ENCODE data around the gene LETM1. TPM values are rescaled to one million over a fixed set of nuclear protein-coding genes. Genes with fewer than 3 reads are reported as not detected.

LETM1 gene
- polyA plus RNA-seq, 3 donors, result 22.4 to 31.0 (median 29.9) TPM

DNA sequence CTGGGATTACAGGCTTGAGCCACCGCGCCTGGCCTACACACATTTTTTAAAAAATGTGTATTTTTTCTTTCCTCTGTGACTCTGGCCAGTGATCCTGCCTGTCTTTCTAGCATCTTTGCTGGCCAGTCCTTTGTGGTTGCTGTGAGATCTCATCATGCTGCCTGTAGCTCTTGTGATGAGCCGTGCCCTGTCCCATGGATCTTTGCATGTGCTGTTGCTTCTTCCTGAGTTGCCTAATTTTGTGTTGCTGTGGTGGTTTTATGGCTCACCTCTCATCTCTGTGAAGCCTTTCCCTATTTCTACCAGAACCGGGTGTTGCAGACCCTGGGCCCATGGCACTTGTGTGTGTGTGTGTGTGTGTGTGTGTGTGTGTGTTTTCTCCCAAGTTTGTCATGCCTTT, 23.5 kb upstream of the LETM1 start:
- no peak for DNase-seq

DNA sequence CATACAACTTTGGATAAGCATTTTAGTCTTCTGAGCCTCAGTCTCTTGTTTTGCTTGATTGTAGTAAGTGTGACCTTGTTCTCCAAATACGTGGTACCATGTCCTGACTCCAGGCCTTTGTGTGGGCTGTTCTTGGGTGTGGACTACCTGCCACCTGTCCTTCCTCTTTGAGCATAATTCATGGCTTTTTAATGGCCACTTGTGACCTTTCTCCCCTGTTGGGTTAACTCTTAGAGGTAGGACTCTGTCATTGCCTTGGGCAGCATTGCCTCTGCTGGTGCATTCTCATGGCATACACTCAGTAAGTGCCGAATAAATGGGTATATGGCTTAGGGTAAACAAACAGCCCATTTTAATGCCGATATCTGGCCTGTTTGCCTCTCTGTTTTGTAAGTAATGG, 18.2 kb upstream of the LETM1 start:
- no peak for DNase-seq

DNA sequence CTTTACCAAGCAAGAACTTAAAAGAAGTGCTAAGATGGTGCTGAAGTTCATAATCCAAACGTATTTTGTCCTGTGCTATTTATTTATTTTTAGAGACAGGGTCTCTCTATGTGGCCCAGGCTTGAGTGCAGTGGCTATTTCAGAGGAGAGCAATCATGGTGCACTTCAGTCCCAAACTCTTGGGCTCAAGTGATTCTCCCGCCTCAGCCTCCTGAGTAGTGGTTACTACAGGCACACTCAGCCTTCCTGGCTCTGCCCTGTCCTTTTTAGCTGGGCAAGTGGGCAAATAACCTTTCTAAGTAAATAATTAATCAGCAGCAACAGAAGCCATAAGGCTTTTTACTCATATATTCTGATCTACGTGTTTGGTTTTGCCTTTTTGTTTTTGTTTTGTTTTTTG, 17.8 kb upstream of the LETM1 start:
- DNase-seq, result no peak

DNA sequence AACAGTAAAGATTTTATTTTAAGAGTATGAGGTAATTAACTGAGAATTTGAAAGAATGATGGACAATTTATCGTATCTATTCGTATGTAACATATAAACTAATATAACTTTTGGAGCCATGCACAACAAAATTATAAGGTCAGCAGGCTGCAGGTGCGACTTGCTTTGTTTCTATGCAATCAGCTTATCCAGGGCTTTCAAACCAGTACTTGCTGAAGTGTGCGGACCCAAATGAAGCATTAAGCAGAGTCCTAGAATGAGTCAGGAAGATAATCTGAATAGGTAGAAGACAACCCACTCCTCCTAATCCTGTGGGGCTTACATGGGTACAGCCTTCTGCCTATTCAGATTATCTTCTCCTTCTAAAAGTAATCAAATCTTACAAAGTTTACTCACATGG, 17.3 kb upstream of the LETM1 start:
- DNase-seq, result no peak

DNA sequence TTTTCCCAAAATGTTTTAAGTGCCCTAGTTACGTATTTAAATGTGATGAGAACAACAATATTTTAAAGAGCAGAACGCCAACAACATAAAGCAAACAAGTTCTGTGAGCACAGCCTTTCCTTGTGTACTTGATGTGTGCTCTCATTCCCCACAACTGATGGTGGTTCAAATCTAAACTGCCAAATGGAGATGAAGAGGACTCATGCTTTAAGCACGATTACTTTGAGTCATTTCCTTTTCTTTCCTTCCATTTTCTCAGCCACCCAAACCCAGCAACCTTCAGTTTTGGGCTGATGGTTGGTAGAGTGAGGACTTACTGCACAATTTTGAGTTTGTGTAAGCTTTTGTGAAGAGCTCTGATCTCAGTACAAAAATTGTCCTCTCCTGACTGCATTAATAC, 16.9 kb upstream of the LETM1 start:
- DNase-seq, result no peak

DNA sequence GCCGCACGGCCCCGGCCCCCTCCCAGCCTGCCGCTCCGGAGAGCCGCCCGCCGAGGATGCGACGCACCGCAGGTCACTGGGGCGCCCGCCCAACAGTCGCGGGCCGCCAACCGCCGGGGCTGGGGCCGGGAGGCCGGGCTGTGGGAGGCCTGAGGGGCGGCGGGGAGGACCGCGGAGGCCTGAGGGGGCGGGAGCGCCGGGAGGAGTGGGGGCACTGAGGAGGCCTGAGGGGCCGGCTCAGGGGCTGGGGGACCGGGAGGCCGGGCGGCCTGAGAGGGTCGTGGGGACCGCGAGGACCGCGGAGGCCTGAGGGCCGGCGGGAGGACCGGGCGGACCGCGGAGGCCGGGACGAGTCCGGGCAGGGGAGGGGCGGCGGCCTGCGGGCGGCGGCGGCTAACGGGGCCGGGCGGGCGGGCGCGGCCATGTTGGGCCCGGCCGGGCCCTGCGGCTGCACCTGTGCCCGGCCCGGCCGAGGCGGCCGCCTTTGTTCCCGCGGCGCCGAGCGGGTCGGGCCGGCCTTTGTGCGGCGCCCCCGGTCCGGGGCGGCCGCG, 15.6 kb upstream of the LETM1 start:
- no peak for DNase-seq

DNA sequence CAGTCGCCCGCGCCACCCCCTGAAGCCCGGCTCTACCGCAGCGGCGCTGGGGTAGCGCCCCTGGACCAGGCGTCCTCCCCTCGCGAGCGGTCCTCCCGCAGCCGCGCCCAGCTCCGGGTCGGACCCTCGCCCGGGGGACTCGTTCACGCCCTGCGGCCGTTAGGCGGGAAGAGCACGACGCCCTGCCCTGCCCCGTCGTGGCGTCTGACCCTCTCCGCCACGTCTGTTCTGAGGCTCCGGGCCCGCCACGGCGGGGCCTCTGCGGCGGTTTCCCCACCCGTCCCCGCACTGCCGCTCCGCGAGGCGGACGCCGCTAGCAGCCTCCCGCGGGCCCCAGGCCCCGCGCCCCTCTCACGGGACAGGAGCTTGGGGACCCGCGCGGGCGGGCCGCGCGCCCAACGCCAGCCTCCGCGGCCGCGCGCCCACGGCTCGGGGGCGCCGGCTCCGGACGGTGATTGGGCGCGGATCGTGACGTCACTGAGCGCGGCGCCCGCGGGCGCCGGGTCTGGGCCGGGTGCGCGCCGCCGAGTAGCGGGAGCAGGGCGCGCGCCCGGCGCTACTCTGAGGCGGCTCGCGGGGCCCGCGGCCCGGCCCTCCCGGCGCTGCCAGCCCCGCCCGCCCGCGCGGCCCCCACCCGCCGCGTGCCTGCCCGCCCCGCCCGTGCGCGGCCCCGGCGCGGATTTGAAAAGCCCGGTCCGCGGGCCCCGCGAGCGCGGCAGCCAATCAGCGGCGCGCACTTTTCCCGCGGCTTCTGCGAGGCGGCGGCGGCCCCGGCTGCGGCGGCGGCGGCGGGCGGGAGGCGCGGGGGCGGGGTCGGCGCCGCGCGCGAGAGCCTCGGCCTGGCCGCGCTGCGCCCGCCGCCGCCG, 14.9 kb upstream of the LETM1 start, which contains the start of gene NSD2:
Gene NSD2 (plus strand): TSS at position 816 of the 866 bp plus-strand sequence. CDS start 29,262 bp downstream, outside the sequence.
- peak; percentile 89 for DNase-seq

DNA sequence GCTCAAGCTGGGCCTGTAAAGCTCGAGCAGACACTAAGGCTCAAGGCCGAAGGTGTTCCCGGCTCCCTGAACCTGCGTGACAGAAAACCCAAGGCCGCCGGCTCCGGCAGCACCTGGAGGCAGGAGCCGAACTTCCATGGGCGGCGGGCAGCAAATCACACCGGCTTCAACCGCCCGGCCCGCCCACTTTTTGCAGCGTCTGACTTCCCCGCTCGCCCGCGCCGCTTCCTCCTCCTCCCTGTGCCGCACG, 14.3 kb upstream of the LETM1 start:
- peak; percentile 86 for DNase-seq

DNA sequence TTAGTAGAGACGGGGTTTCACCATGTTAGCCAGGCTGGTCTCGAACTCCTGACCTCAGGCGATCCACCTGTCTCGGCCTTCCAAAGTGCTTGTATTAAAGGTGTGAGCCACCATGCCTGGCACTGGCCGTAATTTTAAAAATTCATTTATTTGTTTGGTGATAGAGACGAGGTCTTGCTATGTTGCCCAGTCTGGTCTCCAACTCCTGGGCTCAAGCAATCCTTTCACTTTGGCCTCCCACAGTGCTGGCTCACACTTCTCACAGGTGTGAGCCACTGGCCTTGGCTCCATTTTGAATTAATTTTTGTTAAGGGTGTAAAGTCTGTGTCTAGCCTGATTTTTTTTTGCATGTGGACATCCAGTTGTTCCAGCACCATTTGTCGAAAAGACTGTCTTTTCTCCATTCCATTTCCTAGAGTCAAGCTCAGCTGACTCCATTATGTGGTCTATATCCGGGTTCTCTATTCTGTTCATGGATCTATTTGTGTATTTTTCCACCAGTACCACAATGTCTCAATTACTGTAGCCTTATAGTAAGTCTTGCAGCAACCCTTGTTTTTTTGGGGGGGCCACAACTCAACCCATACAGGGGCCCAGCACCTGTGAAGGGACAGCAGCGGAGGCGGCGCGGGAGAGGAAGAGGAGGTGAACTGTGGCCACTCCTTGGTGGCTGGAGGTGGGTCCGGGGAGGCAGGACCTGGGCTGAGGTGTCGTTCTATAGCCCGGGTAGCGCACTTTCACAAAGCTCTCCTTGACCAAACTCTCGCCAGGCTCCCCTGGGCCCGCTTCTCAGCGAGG, 13.8 kb upstream of the LETM1 start:
- DNase-seq, result no peak

DNA sequence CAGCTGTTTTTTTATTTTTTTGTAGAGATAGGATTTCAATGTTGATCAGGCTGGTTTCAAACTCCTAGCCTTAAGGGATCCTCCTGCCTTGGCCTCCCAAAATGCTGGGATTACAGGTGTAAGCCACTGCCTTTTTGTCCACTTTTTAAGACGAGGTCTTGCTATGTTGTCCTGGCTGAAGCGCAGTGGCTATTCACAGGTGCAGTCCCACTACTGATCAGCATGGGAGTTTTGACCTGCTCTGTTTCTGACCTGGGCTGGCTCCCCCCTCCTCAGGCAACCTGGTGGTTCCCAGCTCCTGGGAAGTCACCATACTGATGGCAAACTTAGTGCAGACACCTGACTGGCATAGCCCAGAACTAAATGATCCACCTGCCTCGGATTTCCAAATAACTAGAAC, 13.0 kb upstream of the LETM1 start:
- DNase-seq, result no peak

DNA sequence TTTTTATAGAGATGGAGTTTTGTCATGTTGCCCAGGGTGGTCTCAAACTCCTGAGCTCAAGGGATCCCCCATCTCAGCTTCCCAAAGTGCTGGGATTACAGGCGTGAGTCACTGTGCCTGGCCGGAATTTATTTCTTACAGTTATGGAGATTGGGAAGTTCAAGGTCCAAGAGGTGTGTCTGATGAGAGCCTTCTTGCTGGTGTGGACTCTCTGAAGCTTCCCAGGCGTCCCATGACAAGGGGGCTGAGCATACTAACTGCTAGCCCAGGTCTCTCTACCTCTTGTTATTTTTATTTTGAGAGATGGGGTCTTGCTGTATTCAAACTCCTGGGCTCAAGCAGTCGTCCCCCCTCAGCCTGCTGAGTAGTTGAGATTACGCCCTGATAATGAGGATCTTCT, 12.3 kb upstream of the LETM1 start:
- DNase-seq, result no peak

DNA sequence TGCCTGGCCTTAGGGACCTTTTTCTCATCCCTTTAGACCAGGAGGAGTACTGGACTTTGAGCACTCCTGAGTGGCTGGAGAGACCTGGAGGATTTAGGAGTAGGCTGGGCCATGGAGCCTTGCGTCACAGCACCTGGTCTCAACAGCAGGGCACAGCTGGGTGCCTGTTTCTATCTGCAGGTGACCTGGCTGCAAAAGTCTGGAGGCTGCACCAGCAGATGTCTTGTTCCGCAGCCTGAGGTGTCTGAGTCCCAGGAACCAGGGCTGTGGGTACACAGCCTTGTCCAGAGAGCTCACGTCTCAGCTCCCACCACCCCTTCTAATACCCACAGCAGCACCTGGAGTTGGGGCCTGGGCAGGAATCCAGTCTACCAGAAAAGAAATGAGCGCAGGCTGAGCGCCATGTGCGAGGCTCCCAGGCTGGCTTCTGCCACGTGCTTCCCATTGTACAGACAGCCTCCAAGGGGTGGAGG, 10.3 kb upstream of the LETM1 start:
- DNase-seq, result no peak

DNA sequence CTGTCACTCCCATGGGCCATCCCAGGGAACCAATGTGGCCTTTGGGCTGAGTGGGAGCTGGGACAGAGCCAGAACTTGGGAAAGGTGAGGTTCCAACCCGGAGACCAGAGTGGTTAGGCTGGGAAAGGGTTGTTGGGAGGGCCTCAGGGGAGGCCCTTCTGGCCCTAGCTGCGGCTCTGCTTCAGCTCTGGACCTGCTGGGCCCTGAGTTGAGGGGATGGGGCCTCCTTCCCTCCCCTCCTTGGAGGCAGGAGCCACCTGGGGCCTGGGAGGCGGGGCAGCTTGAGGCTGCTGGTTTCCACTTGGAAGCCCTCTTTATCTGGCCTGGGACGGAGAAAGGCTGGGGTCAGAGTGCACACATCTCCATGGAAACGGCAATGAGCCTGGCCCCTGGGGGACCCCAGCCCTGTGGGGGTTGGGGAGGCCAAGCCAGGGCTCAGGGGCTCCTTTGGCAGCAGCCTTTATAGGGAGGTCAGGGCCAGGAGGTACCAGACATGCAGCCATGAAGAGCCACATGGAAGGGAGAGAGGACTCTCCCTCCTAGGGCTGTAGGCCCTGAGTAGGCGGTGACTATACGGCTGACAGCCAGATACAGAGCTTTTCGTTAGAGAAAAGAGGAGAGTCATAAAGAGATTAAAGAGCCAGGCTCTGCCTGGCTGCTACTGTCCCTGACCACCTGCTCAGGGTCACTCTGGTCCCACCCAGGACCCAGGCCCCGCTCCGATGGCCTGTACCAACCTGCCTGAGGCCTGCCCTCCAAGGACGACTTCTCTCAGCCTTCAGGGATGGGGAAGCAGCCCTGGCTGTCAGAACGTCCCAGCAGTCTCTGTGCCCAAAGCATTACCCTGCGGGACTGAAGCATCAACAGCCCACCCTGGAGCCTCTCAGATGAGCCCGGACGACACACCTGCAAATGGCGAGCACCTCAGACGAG, 8.4 kb upstream of the LETM1 start:
- no peak for DNase-seq

DNA sequence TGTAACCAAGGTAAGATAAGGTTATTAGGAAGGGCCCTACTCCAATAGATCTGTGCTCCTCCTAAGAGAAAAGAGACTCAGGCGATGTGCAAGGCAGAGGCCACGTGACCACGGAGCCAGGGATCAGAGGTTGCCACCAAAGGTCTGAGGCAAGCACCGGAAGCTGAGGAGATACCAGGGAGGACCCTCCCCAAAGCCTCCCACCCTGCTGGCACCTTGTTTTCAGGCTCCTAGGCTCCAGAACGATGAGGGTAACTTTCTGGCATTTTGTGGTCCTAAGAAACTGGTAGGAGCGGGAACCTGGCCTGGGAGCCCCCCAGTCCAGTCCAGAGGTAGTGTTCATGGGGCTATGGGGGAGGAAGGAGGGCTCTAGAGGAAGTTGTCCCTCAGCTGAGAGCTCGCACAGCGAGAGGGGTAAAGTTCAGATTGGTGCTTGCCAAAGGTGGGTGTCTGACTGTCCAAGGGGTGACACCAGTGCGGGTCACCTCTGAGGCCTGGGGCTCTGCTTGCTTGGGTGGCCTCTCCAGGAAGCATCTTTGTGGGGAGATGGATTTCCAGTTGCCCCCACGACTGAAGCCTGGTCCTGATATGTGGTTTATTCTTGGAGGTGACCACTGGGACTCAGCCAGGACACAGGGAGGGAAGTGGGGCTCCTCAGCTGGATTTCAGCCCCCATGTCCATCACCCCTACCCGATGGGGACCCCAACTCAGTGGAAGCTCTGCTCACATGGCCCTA, 7.5 kb upstream of the LETM1 start:
- DNase-seq, result no peak

DNA sequence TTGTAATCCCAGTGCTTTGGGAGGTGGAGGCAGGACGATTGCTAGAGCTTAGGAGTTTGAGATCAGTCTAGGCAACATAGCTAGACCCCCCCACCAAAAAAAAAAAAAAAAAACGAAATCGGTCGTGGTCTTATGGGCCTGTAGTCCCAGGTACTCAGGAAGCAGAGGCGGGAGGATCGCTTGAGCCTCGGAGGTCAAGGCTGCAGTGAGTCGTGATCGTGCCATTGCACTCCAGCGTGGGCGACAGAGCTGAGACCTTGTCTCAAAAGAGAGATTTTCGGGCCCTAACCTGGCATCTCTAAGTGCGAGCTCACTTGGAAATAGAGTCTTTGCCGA, 7.0 kb upstream of the LETM1 start:
- no peak for DNase-seq

DNA sequence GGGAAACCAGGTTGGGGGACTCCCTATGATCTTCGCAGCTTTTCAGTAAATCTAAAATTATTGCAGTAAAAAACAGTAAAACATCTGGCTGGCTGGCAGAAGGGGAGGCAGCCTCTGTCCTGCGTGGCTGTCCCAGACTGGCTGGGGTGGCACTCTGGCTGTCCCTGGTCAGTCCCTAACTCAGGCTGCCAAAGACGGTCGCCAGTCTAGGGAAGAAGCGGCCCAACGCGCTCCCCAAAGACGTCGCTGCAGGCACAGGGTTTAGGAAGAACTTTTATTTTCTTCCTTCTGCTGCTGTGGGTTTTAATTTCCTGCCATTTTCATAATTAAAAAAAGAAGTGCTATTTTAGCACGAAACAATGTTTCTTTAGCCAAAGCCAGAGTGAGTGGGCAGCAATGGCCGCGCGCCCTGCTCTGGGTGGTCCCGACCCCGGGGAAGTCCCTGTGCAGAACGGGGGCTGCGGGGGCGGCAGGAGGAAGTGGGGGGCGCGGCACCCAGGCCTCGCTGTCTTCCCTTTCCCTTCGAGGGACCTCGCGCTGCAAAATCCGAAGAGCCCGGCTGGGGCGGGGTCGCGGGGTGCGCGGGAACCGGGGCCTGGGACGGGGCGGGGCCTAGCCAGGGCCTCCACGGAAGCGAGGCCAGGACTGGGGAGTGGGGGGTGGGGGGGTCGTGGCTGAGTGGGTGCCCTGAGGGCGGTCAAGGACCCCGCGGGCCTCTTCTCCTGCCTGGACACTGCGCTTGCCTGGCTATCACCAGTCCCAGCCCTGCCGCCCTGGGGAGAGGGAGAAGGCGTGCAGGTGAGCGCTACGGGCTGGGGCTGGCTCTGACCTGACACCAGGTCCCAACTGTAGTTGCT, 6.3 kb upstream of the LETM1 start:
- DNase-seq, result no peak

DNA sequence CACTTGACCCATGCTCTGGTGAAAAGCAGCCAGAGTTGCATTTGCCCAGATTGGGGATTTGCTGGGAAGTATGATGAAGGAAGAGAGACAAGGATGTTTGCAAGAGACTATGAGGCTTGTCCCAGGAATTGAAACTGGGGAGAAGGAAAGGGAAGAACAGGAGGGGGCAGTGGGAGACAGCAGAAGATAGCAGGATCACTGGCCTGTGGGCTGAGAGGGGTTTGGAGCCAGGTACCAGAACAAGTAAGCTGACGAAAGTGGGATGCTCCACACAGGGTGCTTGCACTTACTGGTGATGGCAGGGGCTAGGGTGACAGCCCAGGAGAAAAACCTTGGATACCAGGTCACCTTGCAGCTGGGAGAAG, 3.4 kb upstream of the LETM1 start:
- DNase-seq, result no peak

DNA sequence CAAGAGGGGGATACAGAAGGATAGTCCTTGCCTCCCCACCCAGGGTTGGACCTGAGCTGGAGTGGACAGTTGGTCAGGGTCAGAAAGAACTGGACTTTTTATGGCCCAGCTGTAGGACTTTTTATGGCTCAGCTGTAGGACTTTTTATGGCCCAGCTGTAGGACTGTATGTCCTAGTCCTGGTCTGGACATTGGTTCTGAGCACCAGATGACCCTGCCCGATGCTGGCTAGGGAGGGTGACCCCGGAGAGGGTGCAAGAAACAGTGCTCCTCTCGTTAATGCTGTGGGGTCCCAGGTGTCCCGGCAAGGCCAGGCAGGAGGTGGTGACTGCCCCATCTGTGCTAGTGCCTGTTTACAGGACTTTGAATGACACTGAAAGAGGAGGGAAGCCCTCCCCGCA, 2.0 kb upstream of the LETM1 start:
- no peak for DNase-seq

DNA sequence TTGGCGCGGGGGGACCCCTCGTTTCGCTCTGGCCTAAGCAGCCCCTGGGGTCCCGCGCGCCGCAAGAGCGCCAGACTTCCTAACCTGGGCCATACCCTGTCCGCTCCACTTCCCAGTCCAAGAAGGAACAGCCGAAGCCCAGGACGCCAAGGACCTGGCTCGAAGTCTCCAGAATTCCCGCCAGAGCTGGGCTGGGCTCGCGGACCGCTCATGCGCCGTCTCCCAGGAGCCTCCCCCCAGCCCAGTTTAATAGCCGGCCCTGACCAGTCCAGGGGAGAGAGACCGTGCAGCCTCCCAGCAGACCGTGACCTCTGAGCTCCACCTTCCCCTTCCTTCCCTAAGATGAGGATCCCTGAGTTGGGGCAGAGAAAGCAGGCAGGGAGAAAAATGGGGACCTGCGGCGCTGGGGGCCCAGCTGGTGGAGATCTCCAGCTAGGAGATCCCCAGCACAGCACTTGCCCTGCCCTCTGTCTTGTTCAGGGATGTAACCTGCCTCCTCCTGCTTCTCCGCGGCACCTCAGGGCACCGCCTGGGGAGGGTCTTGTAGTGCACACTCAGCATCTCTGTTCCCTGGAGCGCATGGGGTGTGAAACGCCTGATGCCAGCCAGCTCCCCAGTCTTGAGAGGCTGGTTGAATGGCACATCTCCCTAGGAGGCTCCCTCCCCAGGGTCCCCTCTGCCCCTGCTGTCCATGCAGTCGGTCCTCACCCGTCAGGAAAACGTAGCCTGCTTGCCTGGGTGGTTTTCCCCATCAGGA, 1.2 kb upstream of the LETM1 start:
- DNase-seq, result no peak

Measured in renal pelvis (tissue), 4 donors.